Activated naive CD8-positive, alpha-beta T cell treated with anti-CD3 and anti-CD28 coated beads, Interleukin-2, amount 50 U/mL, for 16 hours (primary cell): ENCODE data around the gene PLXNB2.

Source experiments
- DNase-seq: peaks from one replicate; pipeline ENCODE4 v3.0.0-alpha.2; 2020; ENCODE audit warnings: low read depth, low spot score

PLXNB2 gene

GRCh38 chr22:50310949-50311444 is 3.6 kb upstream of the PLXNB2 start:
- no peak for DNase-seq

GRCh38 chr22:50310031-50310722 is 2.7 kb upstream of the PLXNB2 start:
- no peak for DNase-seq

- no peak for DNase-seq
Observed at GRCh38 chr22:50309601-50309991, 2.1 kb upstream of the PLXNB2 start.

- no peak for DNase-seq
Observed at GRCh38 chr22:50308986-50309600, 1.6 kb upstream of the PLXNB2 start.

GRCh38 chr22:50308597-50308935 is 1.1 kb upstream of the PLXNB2 start:
- no peak for DNase-seq

GRCh38 chr22:50307890-50308596 is 597 bp upstream of the PLXNB2 start:
- no peak for DNase-seq

- DNase-seq = no peak
Observed at GRCh38 chr22:50305923-50306566, 1.4 kb downstream of the PLXNB2 start.

DNA sequence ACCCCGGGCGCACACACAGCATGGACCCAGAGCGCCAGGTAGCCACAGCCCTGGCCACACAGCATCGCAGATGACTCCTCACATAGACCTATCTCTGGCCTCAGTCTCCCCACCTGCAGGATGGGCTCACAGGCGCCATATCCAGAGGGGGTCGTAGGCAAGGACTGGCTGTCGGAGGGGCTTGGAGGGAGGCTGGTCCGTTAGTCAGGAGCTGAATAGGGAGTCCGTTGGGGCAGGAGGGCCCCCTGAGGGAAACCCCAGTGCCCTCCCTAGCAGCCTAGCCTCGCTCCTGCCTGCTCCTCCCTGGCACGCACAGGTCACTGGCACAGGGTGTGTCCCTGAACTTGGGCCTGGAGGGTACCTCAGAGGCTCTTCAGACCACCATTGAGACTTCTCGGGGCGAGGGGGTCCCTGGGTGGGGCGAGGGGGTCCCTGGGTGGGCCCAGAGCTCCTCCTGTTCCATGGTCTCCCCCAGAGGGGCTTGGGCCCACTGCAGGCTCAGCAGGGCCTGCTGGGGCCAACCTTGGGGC is 2.0 kb downstream of the PLXNB2 start:
- DNase-seq = no peak

GRCh38 chr22:50304528-50305392 is 2.7 kb downstream of the PLXNB2 start:
- no peak for DNase-seq

DNA sequence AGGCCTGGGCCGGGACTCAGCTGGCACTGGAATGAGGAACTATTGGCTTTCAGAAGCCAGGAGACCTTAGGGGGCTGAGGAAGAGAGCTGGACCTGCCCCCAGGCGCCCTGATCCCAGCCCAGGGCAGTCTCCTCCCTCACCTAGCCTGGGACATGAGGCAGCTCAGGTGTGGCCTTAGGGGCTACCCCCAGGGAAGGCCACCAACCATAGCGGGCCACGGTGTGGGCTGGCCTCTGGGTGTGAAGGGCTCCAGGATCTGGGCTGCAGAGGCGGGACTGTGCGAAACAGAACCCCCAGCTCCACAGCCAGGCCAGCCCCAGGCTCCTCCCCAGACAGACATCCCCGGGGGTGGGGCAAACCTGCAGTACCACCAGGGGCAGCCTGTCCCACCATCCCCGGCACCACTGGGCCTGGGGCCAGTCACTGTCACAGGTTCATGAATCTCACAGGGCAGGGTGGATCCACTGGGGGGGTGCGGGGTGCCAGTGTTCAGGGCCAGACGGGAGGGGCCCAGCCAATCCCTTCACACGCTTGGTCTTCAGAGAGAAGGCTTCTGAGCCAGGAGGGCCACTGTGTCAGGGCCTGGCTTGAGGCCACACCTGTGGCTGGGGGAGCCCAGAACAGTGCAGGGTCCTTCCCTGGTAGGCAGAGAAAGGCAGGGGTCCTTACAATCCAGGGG is 3.5 kb downstream of the PLXNB2 start:
- DNase-seq = no peak

GRCh38 chr22:50303515-50303847 is 4.0 kb downstream of the PLXNB2 start:
- DNase-seq = no peak

DNA sequence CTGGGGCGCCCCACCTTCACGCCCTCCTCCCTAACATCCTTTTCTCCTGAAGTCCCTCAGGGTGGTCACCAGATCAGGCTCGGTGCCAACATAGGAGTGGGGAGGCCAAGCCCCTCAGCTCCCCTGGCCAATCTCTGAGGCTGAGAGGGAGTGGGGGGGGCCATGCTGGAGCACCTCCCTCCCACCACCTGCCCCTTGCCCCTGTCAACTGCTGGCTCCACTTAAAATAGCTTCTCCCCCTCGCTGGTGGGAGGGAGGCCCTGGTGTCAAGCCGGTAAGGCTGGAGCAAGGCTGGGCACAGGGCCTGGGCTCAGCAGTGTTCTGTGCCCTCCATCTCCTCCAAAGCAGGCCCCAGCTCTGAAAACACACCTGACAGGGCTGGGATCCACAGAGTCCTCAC is 4.9 kb downstream of the PLXNB2 start:
- no peak for DNase-seq

DNA sequence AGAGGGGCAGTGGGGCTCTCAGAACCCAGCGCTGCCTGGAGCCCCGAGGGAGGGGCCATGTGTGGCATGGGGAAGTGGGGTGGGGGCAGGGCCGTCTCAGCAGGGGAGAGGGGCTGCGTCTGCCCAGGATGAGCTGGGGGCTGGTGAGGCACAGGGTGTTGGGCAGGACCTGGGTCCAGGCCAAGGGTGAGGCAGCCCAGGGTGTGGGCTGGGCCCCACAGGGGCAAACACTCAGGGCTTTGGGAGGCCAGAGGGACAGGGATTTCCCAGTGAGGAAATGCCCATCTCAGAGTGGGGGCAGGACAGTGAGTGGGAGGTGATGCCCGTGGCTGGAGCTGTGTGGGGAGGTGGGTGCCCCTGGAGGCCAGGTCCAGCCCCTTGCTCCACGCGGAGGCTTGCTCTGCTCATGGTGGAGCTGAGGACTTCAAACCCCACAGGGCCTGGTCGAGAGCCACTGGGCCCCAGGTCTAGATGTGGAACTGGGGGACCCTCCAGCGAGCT is 5.4 kb downstream of the PLXNB2 start:
- DNase-seq = no peak

- no peak for DNase-seq
Observed at GRCh38 chr22:50301581-50301991, 5.9 kb downstream of the PLXNB2 start.

DNA sequence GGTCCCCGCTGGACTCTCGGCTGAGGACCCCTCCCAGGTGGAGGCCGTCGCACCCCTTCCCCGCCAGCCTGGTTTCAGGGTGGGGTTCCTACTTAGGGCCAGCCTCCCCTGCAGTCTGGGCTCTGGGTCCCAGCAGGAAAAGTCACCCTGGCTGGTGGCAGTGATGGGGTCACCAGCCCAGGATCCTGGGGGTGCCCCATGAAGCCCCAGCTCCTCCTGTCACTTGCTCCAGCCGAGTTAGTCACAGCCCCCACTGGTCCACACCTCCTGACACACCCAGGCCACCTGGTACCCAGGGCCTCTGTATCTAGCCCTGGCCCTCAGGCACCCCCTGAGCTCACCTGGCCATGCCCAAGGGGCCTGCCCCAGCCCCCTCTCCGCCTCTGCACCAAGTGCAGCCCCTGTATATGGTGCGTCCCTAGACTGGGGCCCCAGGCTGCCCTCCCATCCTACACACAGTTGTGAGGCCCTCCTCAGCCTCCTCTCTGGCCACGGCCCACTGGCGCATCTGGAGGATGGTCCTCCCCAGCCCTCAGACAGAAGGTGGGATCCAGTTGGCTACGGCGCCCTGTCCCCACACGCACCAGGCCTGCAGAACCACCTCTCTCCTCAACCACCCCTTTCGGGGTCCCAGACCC is 6.7 kb downstream of the PLXNB2 start:
- no peak for DNase-seq

- no peak for DNase-seq
Observed at GRCh38 chr22:50299785-50300619, 7.4 kb downstream of the PLXNB2 start.

DNA sequence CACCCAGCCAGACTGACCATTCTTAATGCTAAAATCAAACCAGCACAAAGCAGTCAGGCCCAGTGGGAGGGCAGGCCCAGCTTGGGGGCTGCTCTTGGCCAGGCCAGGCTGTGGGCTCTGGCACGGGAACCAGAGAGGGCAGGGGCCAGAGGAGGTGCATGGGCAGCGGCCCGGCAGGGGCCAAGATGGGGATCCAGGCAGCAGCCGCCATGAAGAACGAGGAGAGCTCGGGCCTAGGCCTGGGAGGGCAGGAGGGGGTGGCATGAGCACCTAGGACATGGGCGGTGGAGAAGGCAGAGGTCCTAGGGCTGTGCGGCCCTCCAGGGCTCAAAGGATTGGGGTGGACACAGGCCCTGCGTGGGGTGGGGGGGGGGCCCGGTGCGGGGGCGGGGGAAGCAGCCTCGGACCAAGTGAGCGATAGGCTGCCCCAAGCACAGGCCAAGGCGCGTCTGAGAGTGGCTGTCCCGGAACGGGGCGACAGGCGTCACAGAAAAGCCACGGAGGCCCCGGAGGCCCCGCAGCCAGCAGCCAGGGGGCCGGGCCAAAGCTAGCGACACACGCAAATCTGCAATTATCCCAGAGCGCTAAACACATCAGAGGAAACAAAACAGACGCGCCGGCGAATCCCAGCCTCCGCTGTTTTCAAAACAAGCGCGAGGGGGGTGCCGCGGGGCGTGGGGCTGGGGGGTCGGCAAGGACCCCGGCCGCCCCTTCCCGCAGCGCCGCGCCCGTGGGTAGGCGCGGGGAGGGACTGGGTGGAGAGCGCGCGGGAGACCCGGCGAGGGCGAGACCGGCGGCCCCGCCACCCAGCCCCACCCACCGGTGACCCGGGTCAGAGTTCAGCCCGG is 8.3 kb downstream of the PLXNB2 start:
- DNase-seq = no peak

- DNase-seq = no peak
Observed at GRCh38 chr22:50298266-50298637, 9.2 kb downstream of the PLXNB2 start.
